Measurements from ENCODE around the gene CDH24.

Gene CDH24

DNA sequence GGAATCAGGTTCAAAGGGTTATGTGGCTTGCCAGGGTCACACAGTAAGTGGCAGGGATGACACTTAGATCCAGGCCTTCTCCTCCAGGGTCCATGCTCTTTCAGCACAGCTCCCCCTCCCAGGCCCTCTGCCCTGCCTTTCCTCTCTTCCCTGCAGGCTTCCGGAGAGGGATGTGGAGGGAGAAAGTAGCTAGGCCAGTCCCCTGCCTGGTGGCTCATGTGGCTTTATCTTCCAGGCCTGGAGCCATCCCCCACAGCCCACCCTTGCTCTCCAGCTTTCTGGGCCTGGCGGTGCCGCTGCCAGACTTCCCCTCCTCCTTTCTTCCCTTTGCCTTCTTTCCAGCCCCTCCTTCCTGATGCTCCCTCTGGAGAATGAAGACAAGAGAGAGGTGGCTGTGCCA is 13.6 kb downstream of the CDH24 start:
- Histone ChIP-seq H3K36me3 (ENCODE audit: control insufficient read depth, insufficient read depth, low read length) (no peaks in the 10 kb centered on the region), H3K79me2 (no peaks in the 10 kb centered on the region), H3K27me3 (ENCODE audit: control insufficient read depth, insufficient read depth, low read length) (no peaks in the 10 kb centered on the region), H3K9ac (no peak overlapping the region), H3K4me1 (no peaks in the 10 kb centered on the region), H3K27ac (no peak overlapping the region), H2AFZ (no peak overlapping the region), H3K4me3 (ENCODE audit: low read depth, low read length) (no peak overlapping the region), H3K4me2 (ENCODE audit: low read length) (no peak overlapping the region), H3K9me3 (ENCODE audit: control insufficient read depth, low read length) (no peaks in the 10 kb centered on the region)
- TF ChIP-seq, protein P1, sequence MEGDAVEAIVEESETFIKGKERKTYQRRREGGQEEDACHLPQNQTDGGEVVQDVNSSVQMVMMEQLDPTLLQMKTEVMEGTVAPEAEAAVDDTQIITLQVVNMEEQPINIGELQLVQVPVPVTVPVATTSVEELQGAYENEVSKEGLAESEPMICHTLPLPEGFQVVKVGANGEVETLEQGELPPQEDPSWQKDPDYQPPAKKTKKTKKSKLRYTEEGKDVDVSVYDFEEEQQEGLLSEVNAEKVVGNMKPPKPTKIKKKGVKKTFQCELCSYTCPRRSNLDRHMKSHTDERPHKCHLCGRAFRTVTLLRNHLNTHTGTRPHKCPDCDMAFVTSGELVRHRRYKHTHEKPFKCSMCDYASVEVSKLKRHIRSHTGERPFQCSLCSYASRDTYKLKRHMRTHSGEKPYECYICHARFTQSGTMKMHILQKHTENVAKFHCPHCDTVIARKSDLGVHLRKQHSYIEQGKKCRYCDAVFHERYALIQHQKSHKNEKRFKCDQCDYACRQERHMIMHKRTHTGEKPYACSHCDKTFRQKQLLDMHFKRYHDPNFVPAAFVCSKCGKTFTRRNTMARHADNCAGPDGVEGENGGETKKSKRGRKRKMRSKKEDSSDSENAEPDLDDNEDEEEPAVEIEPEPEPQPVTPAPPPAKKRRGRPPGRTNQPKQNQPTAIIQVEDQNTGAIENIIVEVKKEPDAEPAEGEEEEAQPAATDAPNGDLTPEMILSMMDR (IDR thresholded peaks at IDR 0.05) = no peak

GRCh38 chr14:23043145-23043544 is 14.2 kb downstream of the CDH24 start:
- Histone ChIP-seq H2AFZ (no peak overlapping the region), H3K4me1 (no peaks in the 10 kb centered on the region), H3K27ac (no peak overlapping the region), H3K79me2 (no peaks in the 10 kb centered on the region), H3K4me3 (ENCODE audit: low read depth, low read length) (no peak overlapping the region), H3K4me2 (ENCODE audit: low read length) (no peak overlapping the region), H3K36me3 (ENCODE audit: control insufficient read depth, insufficient read depth, low read length) (no peaks in the 10 kb centered on the region), H3K9me3 (ENCODE audit: control insufficient read depth, low read length) (no peaks in the 10 kb centered on the region), H3K27me3 (ENCODE audit: control insufficient read depth, insufficient read depth, low read length) (no peaks in the 10 kb centered on the region), H3K9ac (no peak overlapping the region)
- TF ChIP-seq, protein P1 (IDR thresholded peaks at IDR 0.05) = no peak

- no peaks in the 10 kb centered on the region for H3K4me1 ChIP-seq
- no peaks in the 10 kb centered on the region for H3K27me3 ChIP-seq (ENCODE audit: control insufficient read depth, insufficient read depth, low read length)
- no peak within 1 kb of the TSS for H2AFZ ChIP-seq
- no peaks in the 10 kb centered on the region for H3K36me3 ChIP-seq (ENCODE audit: control insufficient read depth, insufficient read depth, low read length)
- no peak within 1 kb of the TSS for H3K9ac ChIP-seq
- TF ChIP-seq, protein P1 (IDR thresholded peaks at IDR 0.05) = no peak
- H3K9me3 ChIP-seq (ENCODE audit: control insufficient read depth, low read length) = no peaks in the 10 kb centered on the region
- H3K79me2 ChIP-seq = no peaks in the 10 kb centered on the region
- H3K4me2 ChIP-seq (ENCODE audit: low read length) = no peak within 1 kb of the TSS
- H3K4me3 ChIP-seq (ENCODE audit: low read depth, low read length) = no peak within 1 kb of the TSS
- no peak within 1 kb of the TSS for H3K27ac ChIP-seq
Observed at GRCh38 chr14:23042162-23042965, 15.0 kb downstream of the CDH24 start, which contains the start of gene PSMB11. Gene PSMB11, plus strand, starts transcription at chr14:23042212. Its CDS starts 14 bp downstream, at chr14:23042226.

DNA sequence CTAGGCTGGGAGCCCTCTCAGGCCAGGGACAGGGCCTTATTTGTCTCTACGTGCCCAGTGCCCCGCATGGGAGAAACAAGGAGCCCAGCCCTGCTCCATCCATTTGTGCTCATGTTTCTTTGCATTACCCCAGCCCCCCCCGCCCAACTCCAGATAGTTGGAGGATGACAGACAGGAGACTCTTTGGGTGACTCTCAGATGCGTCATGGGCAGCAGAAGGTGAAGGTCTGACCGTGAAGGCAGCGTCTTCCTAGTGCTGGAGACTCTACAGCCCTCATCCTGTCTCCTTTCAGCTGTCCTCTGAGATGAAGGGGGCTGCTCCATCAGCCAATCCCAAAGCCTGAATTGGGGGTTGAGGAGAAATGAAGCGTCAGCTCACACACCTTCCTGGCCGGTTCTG is 15.6 kb downstream of the CDH24 start:
- Histone ChIP-seq H3K4me2 (ENCODE audit: low read length) (no peak overlapping the region), H2AFZ (no peak overlapping the region), H3K4me3 (ENCODE audit: low read depth, low read length) (no peak overlapping the region), H3K79me2 (no peaks in the 10 kb centered on the region), H3K4me1 (no peaks in the 10 kb centered on the region), H3K9me3 (ENCODE audit: control insufficient read depth, low read length) (no peaks in the 10 kb centered on the region), H3K36me3 (ENCODE audit: control insufficient read depth, insufficient read depth, low read length) (no peaks in the 10 kb centered on the region), H3K27ac (no peak overlapping the region), H3K9ac (no peak overlapping the region), H3K27me3 (ENCODE audit: control insufficient read depth, insufficient read depth, low read length) (no peaks in the 10 kb centered on the region)
- TF ChIP-seq, protein P1 (IDR thresholded peaks at IDR 0.05) = no peak

GRCh38 chr14:23040100-23040499 is 17.2 kb downstream of the CDH24 start:
- no peak overlapping the region for H2AFZ ChIP-seq
- no peaks in the 10 kb centered on the region for H3K79me2 ChIP-seq
- no peak overlapping the region for H3K4me2 ChIP-seq (ENCODE audit: low read length)
- H3K27ac ChIP-seq = no peak overlapping the region
- H3K9ac ChIP-seq = no peak overlapping the region
- no peaks in the 10 kb centered on the region for H3K36me3 ChIP-seq (ENCODE audit: control insufficient read depth, insufficient read depth, low read length)
- H3K9me3 ChIP-seq (ENCODE audit: control insufficient read depth, low read length) = no peaks in the 10 kb centered on the region
- no peak overlapping the region for H3K4me3 ChIP-seq (ENCODE audit: low read depth, low read length)
- H3K4me1 ChIP-seq = no peaks in the 10 kb centered on the region
- TF ChIP-seq, protein P1 (IDR thresholded peaks at IDR 0.05) = no peak
- H3K27me3 ChIP-seq (ENCODE audit: control insufficient read depth, insufficient read depth, low read length) = no peaks in the 10 kb centered on the region
